Smooth muscle cell (in vitro differentiated cells): Measurements from ENCODE around the gene DOK4. TPM values are rescaled to one million over a fixed set of nuclear protein-coding genes. Genes with fewer than 3 reads are reported as not detected.

Experiments
- DNase-seq: peaks from one replicate; lab custom pipeline; 2025; ENCODE audit not compliant: unreplicated experiment; lab: John Stamatoyannopoulos, UW
- H2AFZ ChIP-seq: fragments of 200-600 bp; sonication (generic); 2 replicates; pipeline ENCODE4 v1.6.0; 2016; ENCODE audit warnings: antibody characterized with exemption, low read depth, mild to moderate bottlenecking
- H3F3A ChIP-seq: fragments of 200-600 bp; sonication (generic); 2 replicates; pipeline ENCODE4 v1.6.0; 2017; ENCODE audit warnings: antibody characterized with exemption, low read depth
- H3K27ac ChIP-seq: fragments of 200-600 bp; sonication (generic); 2 replicates; pipeline ENCODE4 v1.5.1; 2016; ENCODE audit warnings: low read depth, mild to moderate bottlenecking
- H3K27me3 ChIP-seq: fragments of 200-600 bp; sonication (generic); 2 replicates; pipeline ENCODE4 v1.6.1; 2016; ENCODE audit warnings: low read depth, mild to moderate bottlenecking
- H3K36me3 ChIP-seq: fragments of 200-600 bp; sonication (generic); 2 replicates; pipeline ENCODE4 v1.5.1; 2016; ENCODE audit warnings: low read depth
- H3K4me1 ChIP-seq: fragments of 200-600 bp; sonication (generic); 2 replicates; pipeline ENCODE4 v1.5.1; 2016; ENCODE audit warnings: low read depth
- H3K4me2 ChIP-seq: fragments of 200-600 bp; sonication (generic); 2 replicates; pipeline ENCODE4 v1.6.0; 2016; ENCODE audit warnings: mild to moderate bottlenecking
- H3K4me3 ChIP-seq: fragments of 200-600 bp; sonication (generic); 2 replicates; pipeline ENCODE4 v1.5.1; 2016; ENCODE audit warnings: mild to moderate bottlenecking
- H3K79me2 ChIP-seq: fragments of 200-600 bp; sonication (generic); 2 replicates; pipeline ENCODE4 v1.6.0; 2016; ENCODE audit warnings: low read depth, mild to moderate bottlenecking
- H3K9ac ChIP-seq: fragments of 200-600 bp; sonication (generic); 2 replicates; pipeline ENCODE4 v1.6.0; 2016; ENCODE audit warnings: low read depth
- H3K9me3 ChIP-seq: fragments of 200-600 bp; sonication (generic); replicated peaks from 2 replicates; pipeline ENCODE4 v1.5.1; 2016; ENCODE audit warnings: low read depth
- H4K20me1 ChIP-seq: fragments of 200-600 bp; sonication (generic); 2 replicates; pipeline ENCODE4 v1.6.0; 2016; ENCODE audit warnings: low read depth
- WGBS: methylation state at CpG from one replicate; pipeline ENCODE4 v1.1.7; 2016; ENCODE audit warnings: low lambda C conversion rate; 5-methylcytosine and 5-hydroxymethylcytosine counted together
- polyA plus RNA-seq: library from polyadenylated mRNA; unstranded; fragments of >200 nt; fragmentation: Nextera tagmentation; extraction: Ambion mirVana; gene quantifications from 2 replicates; pipeline ENCODE4 v1.2.1, GENCODE V29; 2016
- total RNA-seq: library from RNA; depleted of rRNA; stranded (reverse); fragments of >200 nt; gene quantifications from 2 replicates; pipeline ENCODE4 v1.2.3, GENCODE V29; 2014
- TF ChIP-seq, protein P1 (sequence below): fragments of 200-600 bp; sonication (generic); IDR thresholded peaks from 2 replicates; pipeline ENCODE4 v1.5.1; 2017; ENCODE audit warnings: borderline replicate concordance, mild to moderate bottlenecking, antibody characterized with exemption; ENCODE audit not compliant: insufficient read depth, poor library complexity, severe bottlenecking

The DOK4 gene
- total and polyA plus RNA-seq, 2 experiments from 2014 or later = 43.5 to 73.6 TPM

DNA sequence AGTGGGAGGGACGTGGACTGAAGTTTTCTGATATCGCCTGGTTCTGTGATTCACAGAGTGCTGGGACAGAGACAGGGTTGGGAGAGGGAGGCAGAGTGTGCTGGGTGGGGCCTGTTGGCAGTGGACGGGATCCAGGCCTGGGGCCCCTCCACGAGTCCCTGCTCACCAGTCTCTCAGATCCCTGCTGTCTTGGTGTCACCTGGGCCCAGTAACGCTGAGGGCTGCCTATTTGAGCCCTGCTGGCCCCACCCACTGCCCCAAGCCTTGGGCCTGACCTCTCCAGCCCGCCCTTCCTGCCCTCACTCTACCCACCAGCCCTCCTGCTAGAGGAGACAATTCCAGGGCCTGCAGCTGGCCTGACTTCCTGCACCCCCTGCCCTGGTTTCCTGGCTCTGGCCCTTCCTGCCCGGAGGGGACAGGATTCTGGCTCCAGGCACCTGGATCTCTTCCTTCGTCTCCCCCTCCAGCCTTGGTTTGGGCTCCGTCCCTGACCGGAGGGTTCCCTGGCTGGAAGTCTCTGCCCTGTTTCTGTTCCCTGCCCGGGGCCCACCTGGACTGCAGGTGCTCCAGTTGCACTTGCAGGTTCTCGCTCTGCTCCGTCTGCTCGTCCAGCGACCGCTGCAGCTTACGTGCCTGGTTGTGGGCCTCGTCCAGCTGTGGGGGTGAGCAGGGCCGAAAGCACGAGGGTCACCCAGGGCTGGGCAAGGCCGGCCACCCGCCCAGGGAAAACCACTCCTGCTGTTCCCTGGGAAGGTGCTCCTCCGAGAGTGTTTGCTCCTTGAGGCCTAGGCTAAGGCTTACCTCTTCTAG, 28.7 kb upstream of the DOK4 start:
- H3K27ac ChIP-seq = no peak overlapping the region
- H3K9me3 ChIP-seq = no peaks in the 10 kb centered on the region
- no peak for DNase-seq
- H3K4me2 ChIP-seq = no peak overlapping the region
- TF ChIP-seq, protein P1, sequence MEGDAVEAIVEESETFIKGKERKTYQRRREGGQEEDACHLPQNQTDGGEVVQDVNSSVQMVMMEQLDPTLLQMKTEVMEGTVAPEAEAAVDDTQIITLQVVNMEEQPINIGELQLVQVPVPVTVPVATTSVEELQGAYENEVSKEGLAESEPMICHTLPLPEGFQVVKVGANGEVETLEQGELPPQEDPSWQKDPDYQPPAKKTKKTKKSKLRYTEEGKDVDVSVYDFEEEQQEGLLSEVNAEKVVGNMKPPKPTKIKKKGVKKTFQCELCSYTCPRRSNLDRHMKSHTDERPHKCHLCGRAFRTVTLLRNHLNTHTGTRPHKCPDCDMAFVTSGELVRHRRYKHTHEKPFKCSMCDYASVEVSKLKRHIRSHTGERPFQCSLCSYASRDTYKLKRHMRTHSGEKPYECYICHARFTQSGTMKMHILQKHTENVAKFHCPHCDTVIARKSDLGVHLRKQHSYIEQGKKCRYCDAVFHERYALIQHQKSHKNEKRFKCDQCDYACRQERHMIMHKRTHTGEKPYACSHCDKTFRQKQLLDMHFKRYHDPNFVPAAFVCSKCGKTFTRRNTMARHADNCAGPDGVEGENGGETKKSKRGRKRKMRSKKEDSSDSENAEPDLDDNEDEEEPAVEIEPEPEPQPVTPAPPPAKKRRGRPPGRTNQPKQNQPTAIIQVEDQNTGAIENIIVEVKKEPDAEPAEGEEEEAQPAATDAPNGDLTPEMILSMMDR = no peak
- peaks cover 16% of the 10 kb centered on the region for H3F3A ChIP-seq
- no peaks in the 10 kb centered on the region for H3K27me3 ChIP-seq
- no peak overlapping the region for H3K4me3 ChIP-seq
- H3K79me2 ChIP-seq = no peaks in the 10 kb centered on the region
- 65% methylated on average over 23 of the region's 23 CpGs for WGBS
- H3K9ac ChIP-seq = no peak overlapping the region
- H4K20me1 ChIP-seq = no peaks in the 10 kb centered on the region
- H3K4me1 ChIP-seq = no peaks in the 10 kb centered on the region
- no peaks in the 10 kb centered on the region for H3K36me3 ChIP-seq
- no peak overlapping the region for H2AFZ ChIP-seq

DNA sequence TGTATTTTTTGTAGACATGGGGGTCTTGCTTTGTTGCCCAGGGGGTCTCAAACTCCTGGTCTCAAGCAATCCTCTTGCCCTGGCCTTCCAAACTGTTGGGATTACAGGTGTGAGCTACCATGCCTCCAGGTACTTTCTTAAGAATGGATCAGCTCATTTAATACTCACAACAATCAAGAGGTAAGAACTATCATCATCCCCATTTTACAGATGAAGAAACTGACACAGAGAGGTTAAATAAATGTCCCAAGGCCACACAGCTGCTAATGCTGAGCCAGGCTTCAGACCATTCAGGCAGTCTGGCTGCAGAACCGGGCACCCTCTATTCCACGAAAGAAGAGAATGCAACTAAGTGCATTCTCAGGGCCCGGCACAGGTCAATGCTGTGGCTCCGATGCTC, 28.1 kb upstream of the DOK4 start:
- Histone ChIP-seq H3K79me2 (no peaks in the 10 kb centered on the region), H3K9ac (no peak overlapping the region), H4K20me1 (no peaks in the 10 kb centered on the region), H3K9me3 (no peaks in the 10 kb centered on the region), H3K4me3 (no peak overlapping the region), H3F3A (peaks cover 16% of the 10 kb centered on the region), H2AFZ (no peak overlapping the region), H3K4me1 (no peaks in the 10 kb centered on the region), H3K36me3 (no peaks in the 10 kb centered on the region), H3K27ac (no peak overlapping the region), H3K4me2 (no peak overlapping the region), H3K27me3 (no peaks in the 10 kb centered on the region)
- TF ChIP-seq, protein P1 = no peak
- no peak for DNase-seq
- 35% methylated on average over 4 of the region's 4 CpGs for WGBS

DNA sequence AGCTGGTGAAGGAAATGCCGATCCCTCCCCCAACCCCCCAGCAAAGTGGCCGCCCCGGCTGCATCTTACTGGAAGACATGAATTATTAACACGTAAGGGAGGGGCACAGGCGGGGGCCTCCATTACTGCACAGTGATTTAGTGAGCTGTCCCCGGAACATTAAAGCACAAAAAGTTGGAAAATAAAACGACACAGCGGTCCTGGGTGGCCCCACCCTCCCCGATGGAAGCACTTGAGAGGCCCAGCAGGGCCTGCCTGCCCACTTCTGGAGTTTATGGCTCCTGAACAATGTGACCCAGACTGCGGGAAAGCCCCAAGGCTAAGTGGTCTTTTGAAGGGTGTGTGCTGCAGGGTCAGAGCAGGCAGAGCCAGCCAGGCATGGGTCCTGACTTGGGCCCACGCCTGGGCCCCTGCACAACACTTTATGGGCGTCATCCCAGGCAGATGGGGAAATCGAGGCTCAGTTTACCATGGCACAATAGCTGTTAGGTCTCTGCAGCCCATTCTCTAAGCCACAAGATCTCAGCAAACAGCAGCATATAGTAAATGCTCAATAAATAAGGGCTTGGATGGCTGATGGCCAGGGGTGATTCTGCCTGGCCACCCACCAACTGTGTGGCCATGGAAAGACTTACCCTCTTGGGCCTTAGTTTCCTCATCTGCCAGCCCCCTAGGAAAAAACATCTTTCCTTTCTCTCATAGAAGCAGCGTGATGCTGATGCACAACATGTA, 27.2 kb upstream of the DOK4 start:
- peak; percentile 31 for DNase-seq
- H3K27ac ChIP-seq = no peak overlapping the region
- H3F3A ChIP-seq = peaks cover 16% of the 10 kb centered on the region

More for the DNA sequence above, 27.2 kb upstream of the DOK4 start:
- no peak overlapping the region for H3K9ac ChIP-seq
- no peak overlapping the region for H3K4me3 ChIP-seq
- TF ChIP-seq, protein P1 = no peak
- 16% methylated on average over 14 of the region's 14 CpGs for WGBS
- no peaks in the 10 kb centered on the region for H4K20me1 ChIP-seq
- no peaks in the 10 kb centered on the region for H3K79me2 ChIP-seq
- H3K9me3 ChIP-seq = no peaks in the 10 kb centered on the region
- no peaks in the 10 kb centered on the region for H3K4me1 ChIP-seq
- H3K4me2 ChIP-seq = peak overlapping the region; percentile 59
- no peaks in the 10 kb centered on the region for H3K27me3 ChIP-seq
- no peak overlapping the region for H2AFZ ChIP-seq
- H3K36me3 ChIP-seq = no peaks in the 10 kb centered on the region
